BLaER1 (cell line): ENCODE results near the gene ATP8A2.
A peak's percentile ranks its signal among the peaks of the same experiment; 100 is the strongest.

Experiments used
- H3K27ac ChIP-seq: shearing (Covaris generic); formaldehyde crosslinking; 2 replicates; pipeline ENCODE4 v1.8.1; 2022
- H3K27me3 ChIP-seq: shearing (Covaris generic); formaldehyde crosslinking; 2 replicates; pipeline ENCODE4 v1.8.1; 2022
- H3K36me3 ChIP-seq: shearing (Covaris generic); formaldehyde crosslinking; 2 replicates; pipeline ENCODE4 v1.8.1; 2022
- H3K4me1 ChIP-seq: shearing (Covaris generic); formaldehyde crosslinking; 2 replicates; pipeline ENCODE4 v1.8.1; 2022
- H3K4me2 ChIP-seq: shearing (Covaris generic); formaldehyde crosslinking; 2 replicates; pipeline ENCODE4 v1.8.1; 2022
- H3K4me3 ChIP-seq: shearing (Covaris generic); formaldehyde crosslinking; 2 replicates; pipeline ENCODE4 v1.8.1; 2022
- H3K9ac ChIP-seq: shearing (Covaris generic); formaldehyde crosslinking; 2 replicates; pipeline ENCODE4 v1.8.1; 2022
- H3K9me3 ChIP-seq: shearing (Covaris generic); formaldehyde crosslinking; 2 replicates; pipeline ENCODE4 v1.8.1; 2022
- H4K20me1 ChIP-seq: shearing (Covaris generic); formaldehyde crosslinking; 2 replicates; pipeline ENCODE4 v1.8.1; 2022
- Cebpa-rat ChIP-seq: shearing (Covaris generic); IDR thresholded peaks from 2 replicates; pipeline ENCODE4 v1.8.1; 2022

Gene ATP8A2

GRCh38 chr13:25904830-25905229 lies 533.1 kb downstream of the ATP8A2 start:
- Histone ChIP-seq H3K27me3 (no peaks in the 10 kb centered on the region), H4K20me1 (no peaks in the 10 kb centered on the region), H3K4me1 (peaks cover 73% of the 10 kb centered on the region), H3K36me3 (no peaks in the 10 kb centered on the region), H3K4me2 (no peak overlapping the region), H3K4me3 (no peak overlapping the region), H3K9me3 (peaks cover 33% of the 10 kb centered on the region), H3K9ac (no peak overlapping the region), H3K27ac (no peak overlapping the region)
- TF ChIP-seq Cebpa-rat: no peak

- H3K27ac ChIP-seq: peak overlapping the region; percentile 65
- peaks cover 25% of the 10 kb centered on the region for H3K9me3 ChIP-seq
- no peak for TF ChIP-seq Cebpa-rat
- peak overlapping the region; percentile 61 for H3K4me2 ChIP-seq
- H3K9ac ChIP-seq: 0 out of 2 replicates have a peak overlapping the region, but pooled peaks have one; percentile 13
- H3K36me3 ChIP-seq: no peaks in the 10 kb centered on the region
- H4K20me1 ChIP-seq: no peaks in the 10 kb centered on the region
- peaks cover 73% of the 10 kb centered on the region for H3K4me1 ChIP-seq
- H3K27me3 ChIP-seq: no peaks in the 10 kb centered on the region
- H3K4me3 ChIP-seq: 0 out of 2 replicates have a peak overlapping the region, but pooled peaks have one; percentile 8
Measured at GRCh38 chr13:25905611-25906010, 533.8 kb downstream of the ATP8A2 start.

GRCh38 chr13:25906191-25906661 lies 534.5 kb downstream of the ATP8A2 start:
- H3K4me2 ChIP-seq: peak overlapping the region; percentile 61

GRCh38 chr13:25908366-25908765 lies 536.6 kb downstream of the ATP8A2 start:
- Histone ChIP-seq H3K4me3 (no peak overlapping the region), H3K4me2 (peak overlapping the region; percentile 73), H3K9me3 (peaks cover 10% of the 10 kb centered on the region; the same call in 1 of the 2 replicates), H3K36me3 (no peaks in the 10 kb centered on the region), H4K20me1 (no peaks in the 10 kb centered on the region), H3K27me3 (no peaks in the 10 kb centered on the region), H3K27ac (peak overlapping the region; percentile 53), H3K9ac (peak overlapping the region; percentile 23; the same call in 1 of the 2 replicates), H3K4me1 (peaks cover 52% of the 10 kb centered on the region)
- no peak for TF ChIP-seq Cebpa-rat

More at GRCh38 chr13:25906191-25906661, 534.5 kb downstream of the ATP8A2 start:
- Histone ChIP-seq H3K4me3 (0 out of 2 replicates have a peak overlapping the region, but pooled peaks have one; percentile 8), H3K9ac (no peak overlapping the region), H3K9me3 (peaks cover 20% of the 10 kb centered on the region), H3K4me1 (peaks cover 73% of the 10 kb centered on the region), H3K27ac (peak overlapping the region; percentile 65), H3K27me3 (no peaks in the 10 kb centered on the region), H3K36me3 (no peaks in the 10 kb centered on the region), H4K20me1 (no peaks in the 10 kb centered on the region)
- no peak for TF ChIP-seq Cebpa-rat

DNA sequence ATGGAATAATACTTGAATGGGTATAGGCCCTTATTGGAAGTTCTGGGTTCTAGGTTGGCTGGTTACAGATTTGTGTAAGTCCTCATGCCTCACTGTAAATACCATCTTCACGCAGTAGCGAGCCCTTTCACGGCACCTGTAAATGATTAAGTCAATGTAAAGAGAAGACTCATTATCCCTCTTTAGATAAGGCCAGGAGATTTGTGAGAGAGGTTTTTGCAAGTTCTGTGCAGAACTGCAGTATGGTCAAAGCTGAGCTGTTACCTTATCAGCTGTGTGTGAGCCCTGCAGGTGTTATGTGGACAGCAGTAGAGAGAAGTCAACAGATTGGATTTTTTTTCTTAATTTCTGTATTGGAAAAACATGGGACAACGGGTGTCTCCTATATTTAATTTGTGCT lies 538.5 kb downstream of the ATP8A2 start:
- H3K4me2 ChIP-seq: no peak overlapping the region
- H3K4me3 ChIP-seq: no peak overlapping the region
- peaks cover 45% of the 10 kb centered on the region for H3K4me1 ChIP-seq
- no peak overlapping the region for H3K27ac ChIP-seq
- no peak overlapping the region for H3K9ac ChIP-seq
- no peaks in the 10 kb centered on the region for H4K20me1 ChIP-seq
- no peaks in the 10 kb centered on the region for H3K27me3 ChIP-seq
- no peaks in the 10 kb centered on the region for H3K36me3 ChIP-seq
- no peak for TF ChIP-seq Cebpa-rat
- H3K9me3 ChIP-seq: no peaks in the 10 kb centered on the region

DNA sequence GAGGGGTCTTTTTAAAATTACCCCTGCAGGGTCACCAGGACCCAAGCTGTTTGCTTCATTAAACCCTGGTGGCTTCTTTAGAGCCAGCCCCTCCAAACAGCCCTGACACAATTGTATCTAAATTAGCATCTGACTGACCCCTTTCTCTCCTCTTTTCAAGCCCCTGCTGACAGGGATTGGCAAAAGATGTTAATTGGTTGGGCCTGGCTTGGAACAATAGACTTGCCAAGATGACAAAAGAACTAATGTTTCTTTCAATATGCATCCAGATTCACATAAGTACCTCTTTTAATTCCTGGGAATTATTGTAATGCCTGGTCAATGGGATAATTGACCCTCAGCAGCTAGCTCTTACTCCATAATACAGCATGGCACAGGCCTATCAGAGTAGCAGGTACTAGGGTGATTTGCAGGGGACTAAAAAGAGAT lies 539.2 kb downstream of the ATP8A2 start:
- Histone ChIP-seq H3K27ac (no peak overlapping the region), H4K20me1 (no peaks in the 10 kb centered on the region), H3K4me2 (no peak overlapping the region), H3K4me1 (peaks cover 38% of the 10 kb centered on the region), H3K36me3 (no peaks in the 10 kb centered on the region), H3K27me3 (no peaks in the 10 kb centered on the region), H3K9me3 (no peaks in the 10 kb centered on the region), H3K9ac (no peak overlapping the region), H3K4me3 (no peak overlapping the region)
- TF ChIP-seq Cebpa-rat: no peak

DNA sequence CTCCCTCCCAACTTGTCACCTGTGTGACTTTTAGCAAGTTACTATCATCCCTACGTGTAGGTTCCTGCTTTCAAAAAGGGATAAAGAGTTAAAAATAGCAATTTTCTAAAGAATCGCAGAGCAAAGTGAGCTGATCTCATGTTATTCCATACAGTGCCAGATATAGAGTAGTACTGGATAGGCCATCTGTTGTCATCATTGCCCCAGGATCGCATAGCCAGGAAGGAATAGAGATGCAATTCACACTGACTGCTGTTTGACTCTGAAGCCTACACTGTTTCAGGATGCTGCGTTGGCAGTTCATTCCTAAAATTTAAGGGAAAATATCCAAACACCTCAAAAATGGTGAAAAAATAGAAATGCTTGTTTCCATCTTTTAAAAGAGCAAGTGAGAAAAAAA lies 541.2 kb downstream of the ATP8A2 start:
- Histone ChIP-seq H3K4me3 (no peak overlapping the region), H3K36me3 (no peaks in the 10 kb centered on the region), H3K4me1 (peaks cover 22% of the 10 kb centered on the region), H3K4me2 (no peak overlapping the region), H3K27me3 (no peaks in the 10 kb centered on the region), H3K9me3 (no peaks in the 10 kb centered on the region), H3K9ac (no peak overlapping the region), H3K27ac (no peak overlapping the region), H4K20me1 (no peaks in the 10 kb centered on the region)
- no peak for TF ChIP-seq Cebpa-rat

DNA sequence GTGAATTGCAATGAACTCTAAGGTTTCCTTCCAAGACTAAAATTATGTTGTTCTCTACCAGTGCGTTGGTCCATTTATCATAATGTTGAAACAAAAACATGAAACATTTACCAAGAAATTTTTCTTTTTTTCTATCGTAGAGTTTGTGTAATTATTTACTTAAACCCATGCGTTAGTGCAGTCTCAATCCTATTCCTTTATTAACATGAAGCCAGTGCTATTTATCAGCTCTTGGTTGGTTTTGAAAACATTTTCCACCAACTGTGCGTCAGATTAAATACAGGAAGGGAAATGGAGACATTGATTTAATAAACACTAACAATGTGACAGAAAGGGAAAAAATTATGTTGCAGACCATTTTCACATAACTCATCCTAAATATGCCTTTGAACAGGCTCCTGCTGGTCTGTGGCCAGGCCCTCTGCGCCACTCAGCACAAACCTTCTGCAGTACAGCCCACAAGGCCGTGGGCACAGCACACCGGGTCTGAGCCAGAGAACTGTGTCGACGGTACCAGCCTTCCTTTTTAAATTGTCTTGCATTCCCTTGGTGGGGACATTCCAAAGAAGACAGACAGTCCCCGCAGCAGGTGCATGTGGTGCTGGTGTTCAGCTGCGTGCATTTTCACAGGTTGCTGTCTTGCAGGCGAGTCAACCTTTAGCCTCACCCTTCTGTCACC lies 544.2 kb downstream of the ATP8A2 start:
- H3K4me3 ChIP-seq: no peak overlapping the region
- no peak overlapping the region for H3K27ac ChIP-seq
- H3K9me3 ChIP-seq: no peaks in the 10 kb centered on the region
- H4K20me1 ChIP-seq: no peaks in the 10 kb centered on the region
- no peaks in the 10 kb centered on the region for H3K27me3 ChIP-seq
- H3K9ac ChIP-seq: no peak overlapping the region
- H3K4me2 ChIP-seq: no peak overlapping the region
- no peaks in the 10 kb centered on the region for H3K36me3 ChIP-seq
- peaks cover 21% of the 10 kb centered on the region for H3K4me1 ChIP-seq
- TF ChIP-seq Cebpa-rat: no peak

DNA sequence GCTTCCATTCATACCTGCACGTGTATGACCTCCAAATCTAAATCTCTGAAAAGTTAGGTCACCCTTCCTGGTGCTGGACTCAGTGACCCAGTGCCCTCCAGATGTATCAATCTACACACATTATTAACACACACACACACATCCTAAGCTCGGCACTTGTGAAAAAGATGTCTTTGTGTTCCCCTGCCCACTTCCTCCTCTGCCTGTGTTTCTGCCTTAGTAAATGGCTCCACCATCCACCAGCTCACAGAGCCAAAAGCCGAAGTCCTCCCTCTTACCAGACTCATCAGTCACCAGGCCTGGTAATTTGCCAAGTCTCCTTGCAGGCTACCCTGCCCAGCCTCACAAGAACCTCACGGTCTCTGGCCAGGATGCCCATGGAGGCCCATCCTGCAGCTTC lies 548.5 kb downstream of the ATP8A2 start:
- no peak for TF ChIP-seq Cebpa-rat
- Histone ChIP-seq H4K20me1 (no peaks in the 10 kb centered on the region), H3K4me1 (peaks cover 29% of the 10 kb centered on the region), H3K4me3 (no peak overlapping the region), H3K36me3 (no peaks in the 10 kb centered on the region), H3K4me2 (peak overlapping the region; percentile 7; the same call in 1 of the 2 replicates), H3K27me3 (no peaks in the 10 kb centered on the region), H3K27ac (no peak overlapping the region), H3K9ac (no peak overlapping the region), H3K9me3 (peaks cover 13% of the 10 kb centered on the region; the same call in 1 of the 2 replicates)

DNA sequence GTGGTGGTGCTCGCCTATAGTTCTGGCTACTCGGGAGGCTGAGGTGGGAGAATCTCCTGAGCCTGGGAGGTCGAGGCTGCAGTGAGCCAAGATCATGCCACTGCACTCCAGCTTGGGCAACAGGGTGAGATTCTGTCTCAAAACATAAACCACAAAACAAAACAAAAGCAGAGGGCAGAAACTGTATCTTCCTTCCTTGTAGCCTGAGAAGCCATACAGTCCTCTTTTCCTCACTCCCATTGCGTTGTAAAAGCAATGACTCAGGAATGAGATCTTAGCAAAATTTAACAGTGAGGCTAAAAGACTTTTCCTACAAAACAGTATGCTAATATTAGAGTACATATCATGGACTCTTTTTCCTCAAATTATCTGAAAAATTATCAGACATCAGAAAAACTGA lies 549.2 kb downstream of the ATP8A2 start:
- H3K4me2 ChIP-seq: peak overlapping the region; percentile 7

More for the DNA sequence above, 549.2 kb downstream of the ATP8A2 start:
- Histone ChIP-seq H3K9me3 (peaks cover 13% of the 10 kb centered on the region; the same call in 1 of the 2 replicates), H3K4me1 (peaks cover 29% of the 10 kb centered on the region), H3K27me3 (no peaks in the 10 kb centered on the region), H3K27ac (no peak overlapping the region), H3K36me3 (no peaks in the 10 kb centered on the region), H3K4me3 (no peak overlapping the region), H3K9ac (no peak overlapping the region), H4K20me1 (no peaks in the 10 kb centered on the region)
- no peak for TF ChIP-seq Cebpa-rat
